ENCODE measurements around the gene CDH18.

Gene CDH18

DNA sequence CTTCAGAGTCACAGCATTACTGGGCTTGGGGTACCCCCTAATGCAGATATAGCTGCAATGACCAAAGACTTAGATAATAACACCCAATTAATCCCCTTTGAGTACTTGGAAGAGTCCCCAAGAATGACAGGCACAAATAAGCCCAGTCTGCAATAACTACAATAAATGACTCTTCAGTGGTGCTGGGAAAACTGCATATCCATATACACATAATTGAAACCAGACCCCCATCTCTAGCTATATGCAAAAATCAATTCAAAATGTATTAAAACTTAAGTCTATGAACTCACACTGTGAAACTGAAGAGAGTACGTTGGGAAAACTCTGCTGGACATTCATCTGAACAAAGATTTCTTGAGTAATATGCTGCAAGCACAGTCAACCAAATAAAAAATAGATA is 422.5 kb downstream of the CDH18 start:
- H3K4me3 ChIP-seq (ENCODE audit: low read depth, low read length) = no peak overlapping the region
- TF ChIP-seq, protein P1, sequence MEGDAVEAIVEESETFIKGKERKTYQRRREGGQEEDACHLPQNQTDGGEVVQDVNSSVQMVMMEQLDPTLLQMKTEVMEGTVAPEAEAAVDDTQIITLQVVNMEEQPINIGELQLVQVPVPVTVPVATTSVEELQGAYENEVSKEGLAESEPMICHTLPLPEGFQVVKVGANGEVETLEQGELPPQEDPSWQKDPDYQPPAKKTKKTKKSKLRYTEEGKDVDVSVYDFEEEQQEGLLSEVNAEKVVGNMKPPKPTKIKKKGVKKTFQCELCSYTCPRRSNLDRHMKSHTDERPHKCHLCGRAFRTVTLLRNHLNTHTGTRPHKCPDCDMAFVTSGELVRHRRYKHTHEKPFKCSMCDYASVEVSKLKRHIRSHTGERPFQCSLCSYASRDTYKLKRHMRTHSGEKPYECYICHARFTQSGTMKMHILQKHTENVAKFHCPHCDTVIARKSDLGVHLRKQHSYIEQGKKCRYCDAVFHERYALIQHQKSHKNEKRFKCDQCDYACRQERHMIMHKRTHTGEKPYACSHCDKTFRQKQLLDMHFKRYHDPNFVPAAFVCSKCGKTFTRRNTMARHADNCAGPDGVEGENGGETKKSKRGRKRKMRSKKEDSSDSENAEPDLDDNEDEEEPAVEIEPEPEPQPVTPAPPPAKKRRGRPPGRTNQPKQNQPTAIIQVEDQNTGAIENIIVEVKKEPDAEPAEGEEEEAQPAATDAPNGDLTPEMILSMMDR (IDR thresholded peaks at IDR 0.05; ENCODE audit: low read depth, low read length) = no peak

- TF ChIP-seq, protein P1 (IDR thresholded peaks at IDR 0.05; ENCODE audit: low read depth, low read length) = no peak
- H3K4me3 ChIP-seq (ENCODE audit: low read depth, low read length) = no peak overlapping the region
These were observed 424.0 kb downstream of the CDH18 start for GRCh38 chr5:19564036-19564435.

- TF ChIP-seq, protein P1 (IDR thresholded peaks at IDR 0.05; ENCODE audit: low read depth, low read length) = no peak
- no peak overlapping the region for H3K4me3 ChIP-seq (ENCODE audit: low read depth, low read length)
These were observed 432.1 kb downstream of the CDH18 start for GRCh38 chr5:19555876-19556275.

DNA sequence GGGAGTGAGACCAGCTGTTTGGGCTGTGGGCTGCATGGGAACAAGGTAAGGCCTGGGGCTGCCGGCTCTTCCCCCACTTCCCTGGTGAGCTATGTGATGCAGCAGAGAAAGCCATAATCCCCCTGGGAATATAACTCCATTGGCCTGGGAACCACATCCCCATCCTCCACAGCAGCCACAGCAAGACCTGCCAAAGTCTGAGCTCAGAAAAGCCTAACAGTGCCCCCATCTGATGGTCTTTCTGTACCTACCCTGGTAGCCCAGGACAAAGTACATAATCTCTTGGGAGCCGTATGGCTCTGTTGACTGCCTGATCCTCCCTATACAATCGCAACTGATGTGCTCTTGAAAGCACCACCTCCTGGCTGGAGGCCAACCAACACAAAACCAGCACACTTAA is 432.6 kb downstream of the CDH18 start:
- TF ChIP-seq, protein P1 (IDR thresholded peaks at IDR 0.05; ENCODE audit: low read depth, low read length) = no peak
- no peak overlapping the region for H3K4me3 ChIP-seq (ENCODE audit: low read depth, low read length)

GRCh38 chr5:19554524-19554923 is 433.5 kb downstream of the CDH18 start:
- H3K4me3 ChIP-seq (ENCODE audit: low read depth, low read length) = no peak overlapping the region
- TF ChIP-seq, protein P1 (IDR thresholded peaks at IDR 0.05; ENCODE audit: low read depth, low read length) = no peak

- TF ChIP-seq, protein P1 (IDR thresholded peaks at IDR 0.05; ENCODE audit: low read depth, low read length) = no peak
- H3K4me3 ChIP-seq (ENCODE audit: low read depth, low read length) = no peak overlapping the region
These were observed 440.4 kb downstream of the CDH18 start for GRCh38 chr5:19547640-19548039.

GRCh38 chr5:19546521-19546920 is 441.5 kb downstream of the CDH18 start:
- TF ChIP-seq, protein P1 (IDR thresholded peaks at IDR 0.05; ENCODE audit: low read depth, low read length) = no peak
- H3K4me3 ChIP-seq (ENCODE audit: low read depth, low read length) = no peak overlapping the region
